HPDE6-E6E7 (cell line): Measurements from ENCODE around the gene ADGRB3.
"Not testable (repeated sequence)": the region's sequence is repeated elsewhere in the genome, so short reads cannot be mapped to it uniquely, and the experiment has no call there.

ENCODE experiments used
- DNase-seq: peaks from one replicate; pipeline ENCODE4 v3.0.0; 2011; ENCODE audit warnings: missing footprints; ENCODE audit errors: extremely low spot score

ADGRB3 gene

DNA sequence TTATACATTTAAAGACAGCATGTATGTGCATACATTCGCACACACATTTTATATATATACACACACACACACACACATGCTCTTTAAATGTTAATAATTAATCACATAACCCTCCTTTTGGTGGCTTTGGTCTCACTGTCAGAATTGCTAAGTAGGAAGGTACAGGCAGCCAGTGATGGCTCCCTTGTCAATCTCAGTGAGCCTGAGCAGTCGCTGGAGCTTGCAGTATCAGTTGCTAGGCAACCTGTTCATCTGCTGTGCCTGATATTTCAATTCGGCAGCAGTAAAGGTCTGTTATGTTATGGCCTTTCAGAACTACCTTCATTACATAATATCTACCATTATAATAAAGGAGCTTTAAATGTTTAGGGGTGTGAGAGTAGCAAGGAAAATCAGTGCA lies 787.4 kb downstream of the ADGRB3 start:
- no peak for DNase-seq

- DNase-seq, result no peak
Measured at GRCh38 chr6:69423785-69424184, 788.7 kb downstream of the ADGRB3 start.

GRCh38 chr6:69424581-69424980 lies 789.5 kb downstream of the ADGRB3 start:
- DNase-seq, result no peak

DNA sequence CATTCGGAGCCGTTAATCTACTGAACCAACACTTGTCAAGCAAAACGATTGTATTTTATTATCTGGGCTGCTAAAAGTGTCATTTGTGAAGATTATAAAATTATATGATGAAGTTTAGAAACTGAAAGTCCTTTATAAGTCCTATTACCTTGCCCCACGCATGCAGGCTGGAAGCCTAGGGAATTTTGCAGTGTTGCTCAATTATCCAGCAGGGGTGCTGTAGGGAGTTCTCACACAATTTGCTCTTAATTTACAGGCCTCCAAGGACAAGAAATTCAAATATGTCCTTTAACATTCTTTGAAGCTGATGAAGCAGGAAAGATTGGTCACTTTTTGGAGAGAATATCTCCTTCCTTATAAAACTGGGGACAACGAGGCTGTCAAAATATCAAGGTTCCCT lies 792.8 kb downstream of the ADGRB3 start:
- no peak for DNase-seq

- not testable (repeated sequence) for DNase-seq
Measured at GRCh38 chr6:69432168-69432567, 797.1 kb downstream of the ADGRB3 start.

- DNase-seq, result not testable (repeated sequence)
Measured at GRCh38 chr6:69433116-69433515, 798.0 kb downstream of the ADGRB3 start.

- DNase-seq, result no peak
Measured at GRCh38 chr6:69438113-69438512, 803.0 kb downstream of the ADGRB3 start.
